H1 (cell line): ENCODE data around the gene C3orf80. TPM values are rescaled to one million over a fixed set of nuclear protein-coding genes. Genes with fewer than 3 reads are reported as not detected.
A peak's percentile ranks its signal among the peaks of the same experiment; 100 is the strongest.

Experiments
- CTCF ChIA-PET: fragments of 300-600 bp; sonication (Branson Sonifier 250); formaldehyde crosslinking; loops from one replicate; lab custom pipeline; 2021; ENCODE audit not compliant: partially characterized antibody; lab: Charles Lee
- POLR2A ChIA-PET: fragments of 300-600 bp; sonication (Branson Sonifier 250); formaldehyde crosslinking; loops from one replicate; lab custom pipeline; 2021; ENCODE audit warnings: inconsistent platforms; ENCODE audit not compliant: partially characterized antibody; lab: Charles Lee
- DNase-seq, 2 experiments: peaks; one replicate each; pipeline versions ENCODE4 v3.0.0 to v3.0.0-alpha.2; 2010 to 2022; ENCODE audit warnings: low spot score in 2 of 2, low read depth in 1 of 2, mixed read lengths in 1 of 2
- FAIRE-seq: peaks from 2 replicates; lab custom pipeline; 2011; peaks lifted over from hg19 to GRCh38; lab: Jason Lieb, UNC
- H2AFZ ChIP-seq: 2 replicates; pipeline ENCODE4 v1.8.1; 2012; ENCODE audit warnings: low read length, inconsistent platforms
- H2AK5ac ChIP-seq: 2 replicates; pipeline ENCODE4 v1.6.1; 2013; ENCODE audit warnings: low read depth, low read length
- H2BK120ac ChIP-seq: replicated peaks from 2 replicates; pipeline ENCODE3; 2013; ENCODE audit warnings: low read depth, low read length, inconsistent platforms
- H2BK12ac ChIP-seq: 2 replicates; pipeline ENCODE4 v1.6.1; 2013; ENCODE audit warnings: low read depth, low read length
- H2BK15ac ChIP-seq: 2 replicates; pipeline ENCODE4 v1.6.1; 2013; ENCODE audit warnings: low read length
- H2BK20ac ChIP-seq: 2 replicates; pipeline ENCODE4 v1.6.1; 2013; ENCODE audit warnings: low read length
- H2BK5ac ChIP-seq: 2 replicates; pipeline ENCODE4 v1.6.1; 2013; ENCODE audit warnings: low read depth, low read length
- H3K14ac ChIP-seq: 2 replicates; pipeline ENCODE4 v1.6.1; 2013; ENCODE audit warnings: inconsistent platforms; ENCODE audit not compliant: insufficient read length
- H3K18ac ChIP-seq: 2 replicates; pipeline ENCODE4 v1.6.1; 2013; ENCODE audit warnings: low read length; ENCODE audit errors: extremely low read depth
- H3K23ac ChIP-seq: 2 replicates; pipeline ENCODE4 v1.6.1; 2013; ENCODE audit warnings: inconsistent platforms; ENCODE audit not compliant: insufficient read length
- H3K23me2 ChIP-seq: 2 replicates; pipeline ENCODE4 v1.6.1; 2013; ENCODE audit warnings: low read depth, low read length
- H3K27ac ChIP-seq: 2 replicates; pipeline ENCODE4 v1.6.1; 2011; ENCODE audit warnings: low read depth, low read length, inconsistent platforms
- H3K27me3 ChIP-seq, 4 experiments: replicated peaks in 1 of 4; 1 replicate in 1 of 4; 2 replicates in 3 of 4; pipeline versions ENCODE4 v1.6.1 to v1.8.1; 2011 to 2013; ENCODE audit warnings: low read length in 3 of 4, mild to moderate bottlenecking in 3 of 4, inconsistent platforms in 2 of 4, mixed read lengths in 2 of 4, moderate library complexity in 1 of 4; ENCODE audit not compliant: control insufficient read depth in 3 of 4, insufficient read depth in 3 of 4; ENCODE audit errors: extremely low read depth in 1 of 4
- H3K36me3 ChIP-seq, 4 experiments: 2 replicates each; pipeline versions ENCODE4 v1.6.1 to v1.8.1; 2011 to 2013; ENCODE audit warnings: mild to moderate bottlenecking in 4 of 4, low read length in 3 of 4, moderate library complexity in 2 of 4, control low read depth in 1 of 4, inconsistent platforms in 1 of 4; ENCODE audit not compliant: insufficient read depth in 4 of 4, control insufficient read depth in 2 of 4
- H3K4ac ChIP-seq: replicated peaks from 2 replicates; pipeline ENCODE3; 2013; ENCODE audit warnings: low read length, low read depth, mixed read lengths, inconsistent platforms; ENCODE audit not compliant: insufficient read length
- H3K4me1 ChIP-seq, 4 experiments: replicated peaks in 1 of 4; 1 replicate in 1 of 4; 2 replicates in 3 of 4; pipeline versions ENCODE4 v1.6.1 to v1.8.1; 2011 to 2013; ENCODE audit warnings: low read length in 3 of 4, inconsistent platforms in 2 of 4, mixed read lengths in 1 of 4; ENCODE audit not compliant: insufficient read depth in 4 of 4, control insufficient read depth in 3 of 4
- H3K4me2 ChIP-seq, 2 experiments: 2 replicates each; pipeline versions ENCODE4 v1.6.1 to v1.8.1; 2011 to 2013; ENCODE audit warnings: low read depth in 2 of 2, low read length in 2 of 2, control low read depth in 1 of 2, inconsistent platforms in 1 of 2, mild to moderate bottlenecking in 1 of 2; ENCODE audit not compliant: insufficient read depth in 1 of 2
- H3K4me3 ChIP-seq, 4 experiments: fragments of 200-600, 300-600 bp in 1 of 4; sonication (generic), shearing (Covaris generic), sonication (Bioruptor Twin) in 1 of 4; 2 replicates each; pipeline versions ENCODE4 v1.5.1 to v1.8.1; 2011 to 2016; ENCODE audit warnings: low read length in 4 of 4, low read depth in 3 of 4, control low read depth in 2 of 4, inconsistent platforms in 2 of 4, mild to moderate bottlenecking in 2 of 4, mixed read lengths in 1 of 4, moderate library complexity in 1 of 4; ENCODE audit not compliant: insufficient read depth in 2 of 4; ENCODE audit errors: extremely low read depth in 1 of 4
- H3K56ac ChIP-seq: replicated peaks from 2 replicates; pipeline ENCODE3; 2013; ENCODE audit warnings: low read depth, mild to moderate bottlenecking, mixed read lengths, low read length, inconsistent platforms; ENCODE audit not compliant: insufficient read length
- H3K79me1 ChIP-seq: 2 replicates; pipeline ENCODE4 v1.6.1; 2013; ENCODE audit warnings: low read depth, low read length, control low read depth
- H3K79me2 ChIP-seq, 2 experiments: 2 replicates each; pipeline versions ENCODE4 v1.6.1 to v1.8.1; 2012 to 2013; ENCODE audit warnings: low read length in 2 of 2, mild to moderate bottlenecking in 2 of 2, inconsistent platforms in 1 of 2; ENCODE audit not compliant: insufficient read depth in 2 of 2, control insufficient read depth in 1 of 2
- H3K9ac ChIP-seq, 4 experiments: replicated peaks in 1 of 4; 1 replicate in 1 of 4; 2 replicates in 3 of 4; pipeline versions ENCODE4 v1.6.1 to v1.8.1; 2011 to 2013; ENCODE audit warnings: low read depth in 3 of 4, low read length in 3 of 4, control low read depth in 2 of 4, mild to moderate bottlenecking in 2 of 4, moderate library complexity in 2 of 4, inconsistent platforms in 1 of 4; ENCODE audit errors: extremely low read depth in 1 of 4
- H3K9me3 ChIP-seq, 2 experiments: 2 replicates each; pipeline versions ENCODE4 v1.6.1 to v1.8.1; 2012 to 2013; ENCODE audit warnings: mild to moderate bottlenecking in 2 of 2, moderate library complexity in 2 of 2, control low read depth in 1 of 2, inconsistent platforms in 1 of 2, low read depth in 1 of 2, low read length in 1 of 2, mixed read lengths in 1 of 2; ENCODE audit not compliant: insufficient read depth in 2 of 2
- H4K20me1 ChIP-seq, 2 experiments: replicated peaks in 1 of 2; 2 replicates each; pipeline versions ENCODE3 to v1.8.1; 2011 to 2013; ENCODE audit warnings: inconsistent platforms in 2 of 2, low read length in 2 of 2, mild to moderate bottlenecking in 1 of 2; ENCODE audit not compliant: insufficient read depth in 2 of 2, control insufficient read depth in 1 of 2
- H4K5ac ChIP-seq: 2 replicates; pipeline ENCODE4 v1.6.1; 2013; ENCODE audit warnings: low read length, low read depth, mixed read lengths, inconsistent platforms; ENCODE audit not compliant: insufficient read length
- H4K8ac ChIP-seq: 2 replicates; pipeline ENCODE4 v1.8.0; 2013; ENCODE audit warnings: mild to moderate bottlenecking, moderate library complexity, low read length, inconsistent platforms; ENCODE audit not compliant: insufficient read depth; ENCODE audit errors: extremely low read depth
- H4K91ac ChIP-seq: replicated peaks from 2 replicates; pipeline ENCODE3; 2013; ENCODE audit warnings: low read length, mixed read lengths, inconsistent platforms; ENCODE audit not compliant: insufficient read length
- CBX5 ChIP-seq: fragments of 300-800, 300-1000 bp; sonication (generic); IDR thresholded peaks from 2 replicates; pipeline ENCODE4 v1.7.1; 2016; ENCODE audit warnings: antibody characterized with exemption, low read length, low read depth
- CHD1 ChIP-seq: IDR thresholded peaks from 2 replicates; pipeline ENCODE4 v1.6.1; 2012; ENCODE audit warnings: low read depth, low read length, improper control_type of control experiment
- HDAC2 ChIP-seq, 2 experiments: fragments of 300-600 bp in 1 of 2; sonication (generic) in 1 of 2; IDR thresholded peaks; 2 replicates each; pipeline ENCODE4 v1.6.1; 2011 to 2012; ENCODE audit warnings: low read depth in 2 of 2, low read length in 2 of 2, mild to moderate bottlenecking in 2 of 2, moderate library complexity in 2 of 2, borderline replicate concordance in 1 of 2, inconsistent platforms in 1 of 2
- NRF1 ChIP-seq: IDR thresholded peaks from 2 replicates; pipeline ENCODE4 v1.6.1; 2011; ENCODE audit warnings: mild to moderate bottlenecking, low read depth, low read length, improper control_type of control experiment
- PHF8 ChIP-seq: fragments of 200-600 bp; sonication (generic); conservative IDR thresholded peaks from 2 replicates; pipeline ENCODE4 v1.7.1; 2012; ENCODE audit warnings: low read depth, mild to moderate bottlenecking, inconsistent platforms, low read length, moderate library complexity
- POLR2A ChIP-seq, 2 experiments: IDR thresholded peaks; 1 replicate in 1 of 2; 2 replicates in 1 of 2; pipeline ENCODE4 v1.6.1; 2011; ENCODE audit warnings: low read depth in 2 of 2, low read length in 2 of 2, mild to moderate bottlenecking in 2 of 2; ENCODE audit errors: control extremely low read depth in 1 of 2
- POU5F1 ChIP-seq: IDR thresholded peaks from 2 replicates; pipeline ENCODE4 v1.6.1; 2011; ENCODE audit warnings: low read depth, mild to moderate bottlenecking, low read length, moderate library complexity
- TAF7 ChIP-seq: optimal IDR thresholded peaks from 2 replicates; pipeline ENCODE3; 2011; ENCODE audit warnings: low read depth, mild to moderate bottlenecking, inconsistent platforms, low read length, moderate library complexity, borderline replicate concordance
- YY1 ChIP-seq: IDR thresholded peaks from 2 replicates; pipeline ENCODE4 v1.6.1; 2011; ENCODE audit warnings: low read depth, mild to moderate bottlenecking, low read length
- ZNF274 ChIP-seq: IDR thresholded peaks from 2 replicates; pipeline ENCODE4 v1.7.0; 2012; ENCODE audit warnings: low read length, borderline replicate concordance; ENCODE audit errors: extremely low read depth
- WGBS, 2 experiments: shearing (Covaris generic) in 1 of 2; methylation state at CpG; one replicate each; pipeline versions ENCODE4 v1.1.6 to v1.1.7; 2013 to 2015; ENCODE audit warnings: low lambda C conversion rate in 2 of 2, mixed read lengths in 2 of 2, inconsistent platforms in 1 of 2, low coverage in 1 of 2, missing lambda C conversion rate in 1 of 2; ENCODE audit not compliant: insufficient replicate concordance in 2 of 2, insufficient coverage in 1 of 2, insufficient read length in 1 of 2; ENCODE audit errors: extremely low coverage in 1 of 2, missing lambda C conversion rate in 1 of 2; 5-methylcytosine and 5-hydroxymethylcytosine counted together
- polyA plus RNA-seq, 7 experiments: library from polyadenylated mRNA; depleted of rRNA in 3 of 7; stranded (reverse) in 5 of 7; unstranded in 2 of 7; fragments of >200 nt in 5 of 7; fragments of 200-250 nt in 2 of 7; gene quantifications; 1 replicate in 5 of 7; 2 replicates in 1 of 7; 4 replicates in 1 of 7; pipeline versions ENCODE4 v1.2.1 to v1.2.3, GENCODE V29; 2011 to 2013; ENCODE audit warnings: missing spikeins in 2 of 7, mixed read lengths in 2 of 7
- total RNA-seq: library from RNA; stranded (reverse); fragmentation: NEBNext Ultra II Directional; extraction: Animal tissue kit (Norgen Biotek cat#: 25700); gene quantifications from 2 replicates; pipeline ENCODE4 v1.2.1, GENCODE V29; 2021
- TF ChIP-seq, protein P1 (sequence below): IDR thresholded peaks from 2 replicates; pipeline ENCODE4 v1.6.1; 2011; ENCODE audit warnings: low read depth, mild to moderate bottlenecking, low read length; ENCODE audit not compliant: insufficient read depth

The C3orf80 gene
- total and polyA plus RNA-seq, 2 of the 8 experiments (the other 6 are each of a cell fraction or from before 2014, with no cell fraction given): 0.57 to 1.1 TPM

DNA sequence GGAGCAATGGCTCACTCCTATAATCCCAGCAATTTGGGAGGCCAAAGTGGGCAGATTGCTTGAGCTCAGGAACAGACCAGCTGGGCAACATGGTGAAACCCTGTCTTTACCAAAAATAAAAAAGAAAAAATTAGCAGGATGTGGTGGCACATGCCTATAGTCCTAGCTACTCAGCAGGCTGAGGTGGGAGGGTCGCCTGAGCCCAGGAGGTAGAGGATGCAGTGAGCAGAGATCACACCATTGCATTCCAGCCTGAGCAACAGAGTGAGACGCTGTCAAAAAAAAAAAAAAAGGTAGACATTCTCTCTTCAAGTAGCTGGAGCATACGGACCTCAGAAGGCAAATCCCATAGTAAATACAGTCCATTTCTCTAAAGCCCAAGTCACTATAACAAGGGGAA lies 7.1 kb upstream of the C3orf80 start:
- Histone ChIP-seq H3K79me2 (no peaks in the 10 kb centered on the region), H2BK12ac (no peak overlapping the region), H4K91ac (no peak overlapping the region), H3K23me2 (no peaks in the 10 kb centered on the region), H3K36me3 (no peaks in the 10 kb centered on the region), H3K56ac (no peak overlapping the region), H3K79me1 (no peaks in the 10 kb centered on the region), H3K18ac (no peak overlapping the region), H2BK15ac (no peak overlapping the region), H3K23ac (no peak overlapping the region), H3K4me2 (no peak overlapping the region), H3K9ac (no peak overlapping the region), H2AFZ (0 out of 2 replicates have a peak overlapping the region, but pooled peaks have one; percentile 91), H2BK20ac (no peak overlapping the region), H2BK5ac (no peak overlapping the region), H4K20me1 (no peaks in the 10 kb centered on the region), H3K4me3 (no peak overlapping the region), H3K9me3 (no peaks in the 10 kb centered on the region), H4K8ac (no peak overlapping the region), H3K27ac (no peak overlapping the region), H4K5ac (no peak overlapping the region), H3K14ac (no peak overlapping the region), H2AK5ac (no peak overlapping the region), H3K4me1 (no peaks in the 10 kb centered on the region), H3K27me3 (peaks cover 0 to 2% (median under 1%) of the 10 kb centered on the region in 4 experiments; a peak in 2 of 7 replicates), H2BK120ac (no peak overlapping the region), H3K4ac (no peak overlapping the region)
- ChIA-PET POLR2A (interaction anchor here (0.6 kb wide), 1 partner anchor 134 kb away, joined by 3 read pairs; no protein-coding TSS in a partner anchor), CTCF (interaction anchor here (1.0 kb wide), 1 partner anchor 167 kb away, joined by 3 read pairs; no protein-coding TSS in a partner anchor)
- no peak for DNase-seq
- FAIRE-seq: no peak
- 69% methylated on average over 2 of the region's 3 CpGs; no CpG with 5 or more reads in 1 of the 2 experiments for WGBS, 2 experiments
- TF ChIP-seq CBX5 (no peak), ZNF274 (no peak), POLR2A (IDR thresholded peaks at IDR 0.05; ENCODE audit: control extremely low read depth in 1 of 2, low read depth in 2 of 2, low read length in 2 of 2) (no peak), CHD1 (no peak), POU5F1 (no peak), TAF7 (no peak), PHF8 (no peak), YY1 (no peak), NRF1 (no peak), HDAC2 (IDR thresholded peaks at IDR 0.05; ENCODE audit: borderline replicate concordance in 1 of 2, low read depth in 2 of 2, low read length in 2 of 2) (no peak)
- TF ChIP-seq, protein P1, sequence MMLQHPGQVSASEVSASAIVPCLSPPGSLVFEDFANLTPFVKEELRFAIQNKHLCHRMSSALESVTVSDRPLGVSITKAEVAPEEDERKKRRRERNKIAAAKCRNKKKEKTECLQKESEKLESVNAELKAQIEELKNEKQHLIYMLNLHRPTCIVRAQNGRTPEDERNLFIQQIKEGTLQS: no peak
